Activated T-cell treated with anti-CD3 and anti-CD28 coated beads, Interleukin-2, amount 50 U/mL, for 72 hours (primary cell): ENCODE measurements around the gene TXNRD2. TPM values are rescaled to one million over a fixed set of nuclear protein-coding genes. Genes with fewer than 3 reads are reported as not detected.

Source experiments
- ATAC-seq, 2 donors: fragments of 150-1000 bp; cut with Tn5 transposase; replicated peaks in 1 of 2; 2 replicates each; pipeline ENCODE4 v1.10.0; 2021; ENCODE audit warnings: moderate library complexity in 2 of 2, mild to moderate bottlenecking in 1 of 2
- DNase-seq, 2 donors: peaks; one replicate each; pipeline ENCODE4 v3.0.0; 2021 to 2022; ENCODE audit warnings: mixed read lengths in 1 of 2
- H3K27ac Mint-ChIP-seq: one replicate; pipeline ENCODE4 v1.8.0; 2022; ENCODE audit warnings: mild to moderate bottlenecking, moderate library complexity, mixed read lengths
- H3K27me3 Mint-ChIP-seq: one replicate; pipeline ENCODE4 v1.8.0; 2022; ENCODE audit warnings: low read depth, mixed read lengths
- H3K36me3 Mint-ChIP-seq, 2 donors: one replicate each; pipeline ENCODE4 v1.8.0; 2022; ENCODE audit warnings: mixed read lengths in 2 of 2, mild to moderate bottlenecking in 1 of 2; ENCODE audit not compliant: insufficient read depth in 2 of 2
- H3K4me1 Mint-ChIP-seq: one replicate; pipeline ENCODE4 v1.8.0; 2022; ENCODE audit warnings: low read depth, mixed read lengths
- H3K4me3 Mint-ChIP-seq, 2 donors: one replicate each; pipeline ENCODE4 v1.8.0; 2022; ENCODE audit warnings: mild to moderate bottlenecking in 2 of 2, mixed read lengths in 2 of 2, moderate library complexity in 2 of 2
- H3K9me3 Mint-ChIP-seq, 2 donors: one replicate each; pipeline ENCODE4 v1.8.0; 2022; ENCODE audit warnings: mixed read lengths in 2 of 2
- total RNA-seq, 2 donors: library from RNA; stranded (reverse); gene quantifications; one replicate each; pipeline ENCODE4 v1.2.3, GENCODE V29; 2022

The TXNRD2 gene
- total RNA-seq, 2 donors from 2014 or later = 21.3 to 23.4 TPM

- DNase-seq (no peak), ATAC-seq (no peak)
- Mint-ChIP-seq H3K9me3 (no peaks in the 10 kb centered on the region), H3K4me1 (peaks cover 30% of the 10 kb centered on the region), H3K27me3 (no peaks in the 10 kb centered on the region), H3K36me3 (no peaks in the 10 kb centered on the region), H3K27ac (no peak overlapping the region), H3K4me3 (no peak overlapping the region)
Observed at GRCh38 chr22:19898831-19899567, 42.6 kb downstream of the TXNRD2 start.

GRCh38 chr22:19898145-19898544 is 43.5 kb downstream of the TXNRD2 start:
- no peaks in the 10 kb centered on the region for H3K27me3 Mint-ChIP-seq
- H3K9me3 Mint-ChIP-seq = no peaks in the 10 kb centered on the region
- H3K4me3 Mint-ChIP-seq = no peak overlapping the region
- DNase-seq = no peak
- no peaks in the 10 kb centered on the region for H3K36me3 Mint-ChIP-seq
- ATAC-seq = no peak
- no peak overlapping the region for H3K27ac Mint-ChIP-seq
- H3K4me1 Mint-ChIP-seq = peaks cover 36% of the 10 kb centered on the region

DNA sequence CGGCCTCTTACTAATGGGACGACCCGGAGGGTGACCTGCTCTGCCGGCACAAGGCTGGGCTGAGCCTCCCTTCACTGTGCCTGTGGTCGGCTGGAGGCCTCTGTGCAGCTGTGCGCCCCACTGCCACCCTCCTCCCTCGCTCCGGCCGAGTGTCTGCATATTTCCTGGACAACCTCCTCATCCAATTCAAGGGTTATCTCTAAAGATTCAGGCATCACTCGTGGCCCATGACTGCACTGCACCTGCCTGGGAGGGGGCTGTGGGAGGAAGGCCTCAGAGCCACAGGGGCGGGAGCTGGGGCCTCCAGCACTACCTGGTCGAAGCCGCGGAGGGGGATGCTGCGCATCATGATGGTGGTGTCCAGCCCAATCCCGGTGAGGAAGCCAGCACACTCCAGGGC is 43.9 kb downstream of the TXNRD2 start:
- H3K4me3 Mint-ChIP-seq = no peak overlapping the region
- DNase-seq (no peak), ATAC-seq (no peak)
- H3K9me3 Mint-ChIP-seq = no peaks in the 10 kb centered on the region
- no peaks in the 10 kb centered on the region for H3K36me3 Mint-ChIP-seq
- H3K27me3 Mint-ChIP-seq = no peaks in the 10 kb centered on the region
- peaks cover 40% of the 10 kb centered on the region for H3K4me1 Mint-ChIP-seq
- no peak overlapping the region for H3K27ac Mint-ChIP-seq

DNA sequence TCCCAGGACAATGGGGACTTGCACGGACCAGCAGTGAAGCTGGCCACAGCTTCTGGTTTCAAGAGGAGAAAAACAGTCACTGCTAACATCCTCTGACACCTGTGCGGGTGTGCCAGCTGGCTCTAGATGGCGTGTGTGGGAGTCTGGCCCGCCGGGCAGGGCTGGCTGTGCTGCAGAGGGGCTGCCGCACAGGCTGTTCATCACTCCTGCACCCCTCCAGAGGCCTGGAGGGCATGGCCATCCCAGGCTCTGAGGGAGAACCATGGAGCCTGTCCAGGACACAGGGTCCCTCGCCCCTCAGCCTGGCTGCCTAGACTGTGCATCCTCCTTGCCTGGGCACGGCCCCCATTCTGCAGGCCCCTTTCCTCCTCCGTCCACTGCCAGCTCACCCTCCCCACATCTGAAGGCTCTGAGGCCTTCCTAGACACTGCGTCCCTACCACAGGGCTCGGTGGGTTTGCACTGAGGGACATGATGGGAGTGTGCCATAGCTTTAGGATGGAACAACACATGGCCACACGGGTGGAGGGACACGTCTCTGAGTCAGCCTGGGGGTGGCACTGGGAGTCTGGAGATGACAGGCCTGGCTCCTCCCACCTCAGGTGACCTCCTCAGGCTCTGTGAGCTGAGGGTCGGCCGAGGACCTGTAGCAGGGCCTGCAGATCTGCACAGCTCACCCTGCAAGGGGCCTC is 44.8 kb downstream of the TXNRD2 start:
- Mint-ChIP-seq H3K4me3 (no peak overlapping the region), H3K36me3 (no peaks in the 10 kb centered on the region), H3K27ac (no peak overlapping the region), H3K4me1 (peaks cover 49% of the 10 kb centered on the region), H3K27me3 (no peaks in the 10 kb centered on the region), H3K9me3 (no peaks in the 10 kb centered on the region)
- ATAC-seq (peak; percentile 22 to 34), DNase-seq (peak; percentile 33 to 44)

- Mint-ChIP-seq H3K4me1 (peaks cover 64% of the 10 kb centered on the region), H3K9me3 (no peaks in the 10 kb centered on the region), H3K27ac (no peak overlapping the region), H3K4me3 (no peak overlapping the region), H3K27me3 (no peaks in the 10 kb centered on the region), H3K36me3 (no peaks in the 10 kb centered on the region)
- ATAC-seq (no peak), DNase-seq (no peak)
Observed at GRCh38 chr22:19895160-19895849, 46.3 kb downstream of the TXNRD2 start.

- Mint-ChIP-seq H3K36me3 (no peaks in the 10 kb centered on the region), H3K9me3 (no peaks in the 10 kb centered on the region), H3K4me3 (no peak overlapping the region), H3K4me1 (peaks cover 70% of the 10 kb centered on the region), H3K27me3 (no peaks in the 10 kb centered on the region), H3K27ac (no peak overlapping the region)
- DNase-seq (no peak), ATAC-seq (no peak)
Observed at GRCh38 chr22:19893363-19893762, 48.3 kb downstream of the TXNRD2 start.

DNA sequence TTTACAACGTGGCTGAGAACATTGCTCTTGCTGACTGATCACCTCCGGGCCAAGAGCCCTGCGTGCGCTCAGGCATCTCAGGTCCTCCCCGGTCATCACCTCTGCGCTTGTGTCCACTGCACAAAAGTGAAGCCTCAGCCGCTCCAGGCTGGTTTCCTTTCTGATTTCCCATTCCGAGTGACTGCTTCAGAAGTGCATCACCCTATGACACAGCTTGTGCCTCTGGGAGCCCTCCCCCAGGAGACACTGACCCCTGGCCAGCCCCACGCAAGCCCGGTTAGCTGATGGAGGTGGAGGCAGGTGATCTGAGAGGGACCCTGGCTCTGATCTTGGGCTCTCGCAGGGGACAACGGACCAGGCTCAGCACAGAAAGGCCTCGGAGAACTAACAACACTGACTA is 48.7 kb downstream of the TXNRD2 start:
- no peak overlapping the region for H3K4me3 Mint-ChIP-seq
- H3K9me3 Mint-ChIP-seq = no peaks in the 10 kb centered on the region
- no peaks in the 10 kb centered on the region for H3K27me3 Mint-ChIP-seq
- DNase-seq (no peak), ATAC-seq (no peak)
- H3K4me1 Mint-ChIP-seq = peaks cover 74% of the 10 kb centered on the region
- H3K27ac Mint-ChIP-seq = peak overlapping the region; percentile 33
- no peaks in the 10 kb centered on the region for H3K36me3 Mint-ChIP-seq

DNA sequence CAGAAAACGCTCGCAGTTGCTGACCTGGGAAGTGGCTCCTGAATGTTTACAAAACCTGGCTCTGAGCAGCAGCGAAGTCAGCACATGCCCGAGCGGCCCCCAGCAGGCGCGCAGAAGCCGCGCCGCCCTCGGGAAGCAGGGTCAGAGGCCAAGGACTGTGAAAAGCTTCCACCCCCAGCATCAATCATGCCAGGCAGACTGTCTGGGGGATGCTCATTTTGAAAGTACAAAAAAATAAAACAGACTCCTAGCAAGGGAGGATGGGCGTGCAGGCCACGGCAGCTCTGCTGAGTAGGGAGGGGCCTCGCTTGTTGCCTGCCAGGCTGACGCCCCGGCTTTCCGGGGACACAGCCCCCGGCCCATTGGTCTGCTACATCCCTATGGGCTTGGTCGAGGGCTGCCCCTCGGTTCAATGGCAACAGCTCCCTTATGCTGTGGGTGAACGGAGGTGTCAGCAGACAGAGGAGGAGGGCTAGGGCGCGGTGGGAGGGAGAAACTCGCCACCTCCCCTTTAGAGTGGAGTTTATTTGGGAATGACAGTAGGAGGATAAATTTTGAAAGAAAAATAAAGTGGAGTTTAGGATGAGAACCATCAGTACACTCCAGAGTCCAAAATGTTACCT is 49.2 kb downstream of the TXNRD2 start:
- Mint-ChIP-seq H3K4me3 (peak overlapping the region; percentile 80 to 86), H3K4me1 (peaks cover 77% of the 10 kb centered on the region), H3K9me3 (no peaks in the 10 kb centered on the region), H3K36me3 (no peaks in the 10 kb centered on the region), H3K27me3 (no peaks in the 10 kb centered on the region), H3K27ac (peak overlapping the region; percentile 82)
- ATAC-seq (peak; percentile 78 to 80), DNase-seq (peak; percentile 63 to 68)

GRCh38 chr22:19891317-19892256 is 50.0 kb downstream of the TXNRD2 start:
- ATAC-seq (peak; percentile 77 to 80), DNase-seq (peak; percentile 76 to 83)
- H3K27me3 Mint-ChIP-seq = no peaks in the 10 kb centered on the region
- H3K27ac Mint-ChIP-seq = peak overlapping the region; percentile 82
- peak overlapping the region; percentile 80 to 86 for H3K4me3 Mint-ChIP-seq
- H3K9me3 Mint-ChIP-seq = no peaks in the 10 kb centered on the region
- H3K4me1 Mint-ChIP-seq = peaks cover 77% of the 10 kb centered on the region
- H3K36me3 Mint-ChIP-seq = no peaks in the 10 kb centered on the region

GRCh38 chr22:19890502-19891316 is 50.9 kb downstream of the TXNRD2 start:
- ATAC-seq (no peak), DNase-seq (no peak)
- H3K9me3 Mint-ChIP-seq = no peaks in the 10 kb centered on the region
- no peaks in the 10 kb centered on the region for H3K36me3 Mint-ChIP-seq
- peaks cover 77% of the 10 kb centered on the region for H3K4me1 Mint-ChIP-seq
- H3K4me3 Mint-ChIP-seq = peak overlapping the region; percentile 80 to 86
- H3K27ac Mint-ChIP-seq = no peak overlapping the region
- H3K27me3 Mint-ChIP-seq = no peaks in the 10 kb centered on the region

- Mint-ChIP-seq H3K9me3 (no peaks in the 10 kb centered on the region), H3K27me3 (no peaks in the 10 kb centered on the region), H3K36me3 (no peaks in the 10 kb centered on the region), H3K4me1 (peaks cover 76% of the 10 kb centered on the region), H3K4me3 (peak overlapping the region; percentile 35 to 45), H3K27ac (no peak overlapping the region)
- DNase-seq (peak; percentile 31 to 39), ATAC-seq (no peak)
Observed at GRCh38 chr22:19889951-19890350, 51.7 kb downstream of the TXNRD2 start.
